ENCODE results near the gene SIRT3.

GRCh38 chr11:208917-209260 lies 27.3 kb downstream of the SIRT3 start:
- no peak for TF ChIP-seq ZNF8 (CRISPR knock-in tag; IDR thresholded peaks at IDR 0.05)
- TF ChIP-seq ARNTL (CRISPR knock-in tag; IDR thresholded peaks at IDR 0.05; ENCODE audit: borderline replicate concordance, low read depth) = no peak
- no peak for TF ChIP-seq ZFP30 (CRISPR knock-in tag; IDR thresholded peaks at IDR 0.05)

Measured in SK-N-SH treated with all-trans-retinoic acid at 6 μM for 48 hours (cell line).